CD4-positive, alpha-beta T cell treated with Interleukin-4 for 1 hour (primary cell): ENCODE data around the gene EIF4E1B.

Source experiments
- DNase-seq, 2 donors: peaks; one replicate each; pipeline ENCODE4 v3.0.0-alpha.2; 2020 to 2022

EIF4E1B gene

DNA sequence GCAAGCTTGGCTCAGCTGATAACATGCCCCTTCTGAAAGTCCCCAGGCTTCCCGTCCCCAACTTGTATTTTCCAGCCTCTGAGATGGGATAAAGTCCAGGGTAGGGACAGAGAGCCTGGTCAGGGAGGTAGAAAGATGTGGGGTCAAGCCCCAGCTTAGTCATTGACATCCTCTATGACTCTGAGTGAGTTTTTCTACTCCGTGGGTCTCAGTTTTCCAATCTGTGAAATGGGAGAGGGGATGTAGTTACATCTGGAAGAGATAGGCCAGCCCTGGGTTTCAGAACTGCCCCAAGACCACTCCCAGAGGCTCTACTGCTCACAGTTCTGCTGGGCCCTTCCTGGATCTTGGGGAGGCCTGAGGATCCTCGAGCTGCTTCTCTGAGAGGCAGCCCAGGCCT, 23.6 kb upstream of the EIF4E1B start:
- DNase-seq, result no peak

GRCh38 chr5:176608142-176608705, 22.3 kb upstream of the EIF4E1B start:
- no peak for DNase-seq

DNA sequence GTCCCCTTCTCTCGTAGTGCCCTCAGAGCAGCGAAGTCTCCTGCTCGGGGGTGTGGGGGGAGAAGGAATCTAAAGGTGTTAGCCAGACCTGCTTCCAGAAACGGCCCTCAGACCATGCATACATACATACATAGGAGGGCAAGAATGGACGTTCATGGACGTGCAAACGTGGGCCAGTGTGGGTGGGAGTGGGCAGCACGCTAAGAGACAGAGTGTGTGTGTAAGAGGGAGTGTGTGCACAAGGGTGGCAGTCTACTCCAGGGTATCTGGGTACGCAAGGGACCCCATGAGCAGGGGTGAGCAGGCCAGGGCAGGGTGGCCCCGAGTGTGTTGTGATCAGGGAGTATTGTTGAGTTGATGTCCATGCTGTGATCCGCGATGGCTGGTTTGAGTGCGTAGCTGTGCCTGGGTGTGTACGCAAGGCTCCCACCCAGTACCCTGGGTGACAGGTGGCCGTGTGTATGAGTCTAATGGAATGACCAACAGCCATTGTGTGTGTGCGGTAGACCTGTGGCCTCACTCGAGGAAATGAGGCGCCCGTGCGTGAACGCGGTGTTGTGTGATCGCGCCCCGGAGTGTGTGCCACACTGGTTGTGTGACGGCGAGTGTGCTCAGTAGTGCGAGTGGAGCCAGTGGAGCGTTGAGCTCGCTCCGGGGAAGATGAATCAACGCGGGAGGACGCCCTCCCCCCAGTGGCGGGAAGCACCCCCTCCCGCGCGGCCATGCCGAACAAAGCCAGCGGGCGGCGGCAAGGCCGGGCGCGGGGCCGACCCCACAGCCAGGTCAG, 21.3 kb upstream of the EIF4E1B start:
- DNase-seq, result peak in 1 of 2 donors; percentile 18

DNA sequence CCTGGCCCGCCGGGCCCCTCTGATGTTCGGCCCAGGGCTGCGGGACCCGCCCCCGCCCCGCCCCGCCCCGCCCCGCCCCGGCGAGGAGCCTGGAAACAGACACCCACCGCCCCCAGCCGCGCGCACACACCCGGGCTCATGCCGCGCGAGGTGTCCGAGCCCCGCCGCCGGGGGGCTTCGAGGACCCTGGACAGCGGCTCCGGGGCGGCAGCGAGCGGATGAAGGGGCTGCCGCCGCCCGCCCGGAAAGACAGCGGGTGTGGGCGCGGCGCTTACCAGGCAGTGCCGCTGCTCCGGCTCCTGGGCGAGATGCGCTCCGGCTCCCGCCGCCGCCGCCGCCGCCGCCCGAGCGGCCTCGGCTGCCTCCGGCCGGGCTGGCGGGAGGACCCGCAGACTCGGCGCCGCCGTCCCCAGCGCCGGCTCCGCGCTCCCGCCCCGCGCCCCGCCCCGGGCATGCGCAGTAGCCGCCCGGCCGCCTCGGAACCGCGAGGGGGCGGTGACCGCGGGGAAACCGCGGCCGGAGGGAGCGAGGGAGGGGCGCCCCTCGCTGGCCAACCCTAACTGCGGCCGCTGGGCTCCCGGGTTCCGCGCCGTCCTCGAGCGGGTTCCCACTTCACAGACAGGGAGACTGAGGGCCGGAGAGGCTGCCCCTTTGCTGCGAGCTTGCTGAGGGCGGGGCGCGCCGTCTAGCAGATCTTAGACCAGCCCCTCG, 20.6 kb upstream of the EIF4E1B start, which contains the start of gene GPRIN1:
Gene GPRIN1 (minus strand): TSS at position 433 of the 711 bp plus-strand sequence. CDS start 10,322 bp downstream, outside the sequence.
- peak; percentile 41 to 47 for DNase-seq

- no peak for DNase-seq
Measured at GRCh38 chr5:176610435-176610773, 20.1 kb upstream of the EIF4E1B start.

GRCh38 chr5:176611435-176611834, 19.0 kb upstream of the EIF4E1B start:
- peak; percentile 46 to 48 for DNase-seq

- DNase-seq, result no peak
Measured at GRCh38 chr5:176612008-176612407, 18.5 kb upstream of the EIF4E1B start.

GRCh38 chr5:176612855-176613254, 17.6 kb upstream of the EIF4E1B start:
- no peak for DNase-seq

DNA sequence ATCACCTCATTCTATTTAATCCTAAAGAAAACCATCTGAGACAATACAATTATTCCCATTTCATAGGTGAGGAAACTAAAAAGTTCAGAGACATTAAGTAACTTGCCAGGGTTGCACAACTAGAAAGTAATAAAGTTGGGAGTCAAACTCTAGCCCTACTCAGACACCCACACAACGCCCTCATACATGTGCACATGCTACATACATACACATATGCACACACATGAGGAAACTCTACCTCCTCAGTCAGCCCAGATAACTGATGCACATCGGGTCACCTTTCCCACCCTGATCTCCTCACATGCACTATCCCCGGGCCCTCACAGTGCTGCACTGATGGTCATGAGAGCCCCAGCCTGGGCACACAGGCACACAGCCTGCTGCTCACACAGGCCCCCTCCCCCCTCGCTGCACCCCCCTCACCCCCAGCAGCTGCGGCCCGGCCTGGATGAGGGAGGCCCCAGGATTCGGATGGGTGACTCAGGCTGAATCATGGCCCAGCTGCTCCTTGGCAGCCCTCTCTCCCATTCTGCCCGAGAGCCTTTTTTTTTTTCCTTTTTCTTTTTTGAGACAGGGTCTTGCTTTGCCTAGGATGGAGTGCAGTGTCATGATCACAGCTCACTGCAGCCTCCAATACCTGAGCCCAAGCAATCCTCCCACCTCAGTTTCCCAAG, 15.5 kb upstream of the EIF4E1B start:
- DNase-seq, result no peak

DNA sequence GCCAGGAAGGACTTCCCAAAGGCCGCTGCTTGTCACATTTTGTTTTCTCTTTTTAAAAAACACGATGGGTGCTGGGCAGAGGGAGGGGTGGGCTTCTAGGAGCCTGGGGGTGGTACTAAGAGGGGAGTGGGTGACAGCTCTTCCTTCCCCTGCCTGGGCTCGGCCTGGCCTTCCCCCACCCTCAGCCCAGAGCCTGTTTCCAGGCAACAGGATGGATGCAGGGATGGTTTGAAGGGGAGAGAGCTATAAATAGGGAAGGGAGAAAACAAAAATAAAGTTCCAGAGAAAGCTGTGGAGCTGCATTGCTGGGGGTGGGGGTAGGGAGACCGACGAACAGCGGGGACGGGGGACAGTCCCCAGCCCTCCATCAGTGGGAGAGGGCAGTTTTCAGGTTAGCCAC, 14.0 kb upstream of the EIF4E1B start:
- no peak for DNase-seq

DNA sequence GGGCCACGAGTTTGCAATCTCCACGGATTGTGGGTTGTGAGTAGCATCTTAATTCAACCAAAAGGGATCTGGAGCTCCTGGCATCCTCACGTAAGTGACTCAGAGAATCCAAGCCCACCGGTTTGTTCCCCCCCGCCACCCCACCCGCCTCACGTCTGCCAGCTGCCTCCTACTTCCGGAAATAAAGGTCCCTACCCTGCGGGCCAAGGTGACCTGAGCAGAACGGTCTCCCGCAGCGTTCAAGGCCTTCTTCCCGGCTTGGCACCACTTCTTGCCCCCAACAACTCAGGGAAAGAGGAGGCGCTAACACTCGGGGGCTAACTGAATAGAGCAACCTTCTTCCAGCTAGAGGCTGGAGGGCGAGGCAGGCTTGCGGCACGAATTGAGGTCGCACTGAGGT, 11.7 kb upstream of the EIF4E1B start:
- no peak for DNase-seq

- peak; percentile 82 to 86 for DNase-seq
Measured at GRCh38 chr5:176619203-176619568, 11.3 kb upstream of the EIF4E1B start.

- no peak for DNase-seq
Measured at GRCh38 chr5:176619569-176620332, 10.7 kb upstream of the EIF4E1B start.

DNA sequence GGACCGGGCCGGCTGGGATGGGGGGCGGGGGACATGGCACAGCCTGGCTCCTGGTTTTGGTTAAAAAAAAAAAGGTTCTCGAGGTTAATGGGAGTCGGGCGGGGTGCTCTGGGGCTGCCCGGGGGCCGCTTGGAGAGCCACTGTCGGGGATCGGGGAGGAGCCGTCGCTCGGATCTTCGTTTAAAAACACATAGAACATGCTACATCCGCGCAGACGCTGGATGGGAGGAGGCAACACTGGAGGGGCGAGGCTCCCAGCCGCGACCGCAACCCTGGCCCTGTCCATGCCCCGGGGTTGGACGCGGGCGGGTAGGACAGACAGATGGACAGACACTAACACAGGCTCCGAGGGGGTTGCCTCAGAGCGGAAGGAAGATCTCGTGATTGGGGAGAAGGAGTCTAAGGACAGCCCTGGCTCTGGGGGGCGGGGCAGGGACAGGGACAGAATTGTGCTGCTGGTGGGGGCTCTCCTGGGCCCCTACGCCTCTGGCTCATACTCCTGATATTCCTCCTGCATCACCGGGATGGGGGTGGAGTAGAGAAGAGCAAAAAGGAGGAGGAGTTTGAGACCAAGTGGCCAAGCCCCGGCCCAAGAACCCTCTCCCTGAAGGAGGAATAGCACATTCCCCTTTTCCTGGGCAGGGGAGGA, 10.0 kb upstream of the EIF4E1B start:
- no peak for DNase-seq

- DNase-seq, result no peak
Measured at GRCh38 chr5:176621661-176622079, 8.8 kb upstream of the EIF4E1B start.

- DNase-seq, result no peak
Measured at GRCh38 chr5:176624142-176624541, 6.3 kb upstream of the EIF4E1B start.

DNA sequence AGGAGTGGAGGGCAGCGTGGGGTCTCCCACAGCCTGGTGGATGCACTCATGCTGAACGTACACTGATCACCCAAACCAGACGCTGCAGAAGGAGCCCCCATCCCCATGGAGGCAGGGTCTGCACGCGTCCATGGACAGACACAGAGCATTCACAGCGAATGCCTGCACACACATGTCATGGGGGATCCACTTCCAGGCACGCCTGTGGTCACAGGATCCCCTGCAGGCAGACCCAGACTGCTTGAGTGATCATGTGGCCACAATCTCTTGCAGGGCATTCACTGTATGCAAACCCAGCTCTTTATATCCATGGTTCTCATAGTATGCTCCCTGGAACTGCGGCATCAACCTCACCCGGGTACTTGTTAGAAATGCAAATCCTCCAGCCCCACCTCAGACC, 5.5 kb upstream of the EIF4E1B start:
- DNase-seq, result no peak

- no peak for DNase-seq
Measured at GRCh38 chr5:176625512-176625911, 5.0 kb upstream of the EIF4E1B start.

DNA sequence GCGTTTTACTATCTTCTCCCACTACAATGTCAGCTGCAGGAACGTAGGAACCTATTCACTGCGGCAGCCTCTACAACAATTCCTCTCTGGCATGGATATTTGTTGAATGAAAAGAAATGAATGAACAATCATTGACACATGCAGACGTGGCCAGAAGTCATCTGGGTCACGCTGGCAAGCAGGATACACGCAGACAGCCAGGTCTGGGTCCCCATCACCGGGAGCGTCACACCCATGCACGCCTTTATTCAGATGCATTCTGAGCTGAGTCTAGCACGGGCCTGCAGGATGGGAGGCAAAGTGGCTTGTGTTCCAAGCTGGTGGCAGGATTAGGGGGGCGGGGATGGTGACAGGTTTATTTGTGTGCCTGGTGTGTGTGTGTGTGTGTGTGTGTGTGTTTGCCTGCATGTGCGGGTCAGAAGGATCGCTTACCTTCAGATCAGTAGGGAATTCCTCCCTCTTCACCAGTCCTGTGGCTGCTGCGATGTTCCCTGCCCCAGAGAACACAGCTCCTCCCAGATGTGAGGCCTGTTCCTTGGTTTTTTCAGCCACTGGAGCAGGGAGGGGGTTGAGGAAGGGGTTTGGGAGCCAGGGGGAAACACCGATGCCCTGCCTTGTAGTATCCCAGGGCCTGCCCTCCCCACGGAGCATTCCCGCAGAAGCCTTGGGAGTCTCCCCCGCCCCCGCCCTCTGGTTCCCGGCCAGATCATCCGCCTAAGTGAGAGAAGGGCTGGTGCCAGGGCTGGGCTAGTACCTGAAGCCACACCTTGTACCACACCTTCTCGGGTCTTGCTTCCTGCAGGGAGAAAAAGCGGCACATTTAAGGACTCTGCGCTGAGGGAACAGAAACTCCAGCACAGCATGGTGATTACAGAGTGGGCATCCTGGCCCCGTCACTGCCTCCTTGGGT, 4.3 kb upstream of the EIF4E1B start:
- DNase-seq, result no peak

DNA sequence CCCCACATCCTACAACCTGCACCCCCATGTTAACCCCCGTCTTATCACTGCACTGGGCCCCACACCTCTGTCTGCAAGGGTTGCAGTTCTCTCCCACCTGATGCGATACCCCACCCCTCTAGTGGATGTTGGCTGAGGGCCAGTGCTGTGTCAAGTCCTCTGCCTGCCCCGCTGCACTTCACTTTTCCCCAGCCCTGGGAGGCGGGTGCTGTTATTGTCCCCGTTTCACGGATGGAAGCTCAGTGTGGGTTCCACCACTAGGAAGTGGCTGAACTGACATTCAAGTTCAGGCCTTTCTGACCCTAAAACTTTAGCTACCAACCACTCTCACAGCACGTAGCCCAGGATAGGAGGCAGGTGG, 3.6 kb upstream of the EIF4E1B start:
- no peak for DNase-seq

DNA sequence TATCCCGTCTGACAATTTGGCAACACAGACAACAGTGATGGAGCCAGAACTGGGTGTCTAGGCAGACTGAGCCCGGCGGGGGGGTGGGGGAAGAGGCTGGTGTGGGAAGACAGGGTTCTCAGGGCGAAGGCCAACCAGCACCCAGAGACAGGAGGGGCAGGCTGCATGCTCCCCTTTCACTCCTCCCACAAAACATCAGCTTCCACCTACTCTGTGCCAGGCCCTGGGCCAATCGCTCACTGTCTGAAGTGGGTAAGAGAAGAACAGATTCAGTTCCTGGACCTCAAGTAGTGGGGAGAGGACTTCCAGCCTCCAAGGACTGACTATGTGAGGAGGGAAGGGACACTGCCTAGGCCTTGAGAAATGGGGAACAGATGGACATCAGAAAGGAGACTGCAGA, 2.9 kb upstream of the EIF4E1B start:
- no peak for DNase-seq
